ENCODE measurements around the gene PRDM4. TPM values are rescaled to one million over a fixed set of nuclear protein-coding genes. Genes with fewer than 3 reads are reported as not detected.

The PRDM4 gene
- polyA plus RNA-seq, 2 of the 4 experiments (the other 2 are of a cell fraction) = 14.6 to 31.6 TPM

DNA sequence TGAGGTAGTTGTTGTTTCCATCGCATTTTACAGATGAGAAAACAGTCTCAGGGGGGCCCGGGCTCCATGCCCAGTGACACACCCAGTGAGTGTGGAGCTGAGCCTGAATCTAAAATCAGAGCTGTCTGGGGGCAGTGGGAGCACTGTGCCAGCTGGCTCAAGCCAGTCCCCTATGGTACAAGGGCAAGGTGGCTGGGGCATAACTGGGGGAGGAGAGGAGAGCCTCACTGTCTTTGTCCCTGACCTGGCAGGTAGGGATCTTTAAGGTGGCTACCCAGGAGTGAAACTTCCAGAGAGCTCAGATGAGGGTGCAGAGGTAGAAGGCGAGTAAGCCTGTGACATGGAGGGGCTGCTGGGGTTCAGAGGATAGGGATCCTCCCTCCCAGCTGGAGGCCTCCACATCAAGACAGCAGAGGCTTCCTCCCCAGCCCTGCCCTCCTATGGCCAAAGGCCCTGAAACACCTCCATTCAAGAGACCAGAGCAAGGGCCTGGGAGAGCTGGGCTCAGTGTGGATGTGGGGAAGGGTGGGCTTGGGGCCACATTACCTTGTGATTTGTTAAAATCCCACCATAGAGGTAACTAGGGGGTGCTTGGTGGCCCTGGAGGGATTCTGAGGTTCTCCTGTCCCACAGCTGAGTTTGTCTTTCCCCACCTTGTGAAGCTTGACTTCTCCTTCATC is 46.7 kb upstream of the PRDM4 start:
- Histone ChIP-seq H3K4me2 (no peak overlapping the region), H3K4me3 (no peak overlapping the region), H3K27ac (no peak overlapping the region), H3K9me3 (no peaks in the 10 kb centered on the region), H3K4me1 (no peaks in the 10 kb centered on the region)
- POLR2A ChIA-PET = no interaction called here
- DNase-seq (ENCODE audit: low read depth in 1 of 2, low spot score in 1 of 2) (no peak), ATAC-seq (no peak), FAIRE-seq (no peak)
- 5% methylated on average over 3 of the region's 3 CpGs for WGBS (ENCODE audit: missing lambda C conversion rate)
- no peak for TF ChIP-seq ESRRA (IDR thresholded peaks at IDR 0.05; ENCODE audit: borderline replicate concordance, low read length)
- no peak for TF ChIP-seq HEYL (CRISPR knock-in tag; IDR thresholded peaks at IDR 0.05)
- no peak for TF ChIP-seq NPAS2 (CRISPR knock-in tag; IDR thresholded peaks at IDR 0.05; ENCODE audit: borderline replicate concordance)
- TF ChIP-seq, protein P1, sequence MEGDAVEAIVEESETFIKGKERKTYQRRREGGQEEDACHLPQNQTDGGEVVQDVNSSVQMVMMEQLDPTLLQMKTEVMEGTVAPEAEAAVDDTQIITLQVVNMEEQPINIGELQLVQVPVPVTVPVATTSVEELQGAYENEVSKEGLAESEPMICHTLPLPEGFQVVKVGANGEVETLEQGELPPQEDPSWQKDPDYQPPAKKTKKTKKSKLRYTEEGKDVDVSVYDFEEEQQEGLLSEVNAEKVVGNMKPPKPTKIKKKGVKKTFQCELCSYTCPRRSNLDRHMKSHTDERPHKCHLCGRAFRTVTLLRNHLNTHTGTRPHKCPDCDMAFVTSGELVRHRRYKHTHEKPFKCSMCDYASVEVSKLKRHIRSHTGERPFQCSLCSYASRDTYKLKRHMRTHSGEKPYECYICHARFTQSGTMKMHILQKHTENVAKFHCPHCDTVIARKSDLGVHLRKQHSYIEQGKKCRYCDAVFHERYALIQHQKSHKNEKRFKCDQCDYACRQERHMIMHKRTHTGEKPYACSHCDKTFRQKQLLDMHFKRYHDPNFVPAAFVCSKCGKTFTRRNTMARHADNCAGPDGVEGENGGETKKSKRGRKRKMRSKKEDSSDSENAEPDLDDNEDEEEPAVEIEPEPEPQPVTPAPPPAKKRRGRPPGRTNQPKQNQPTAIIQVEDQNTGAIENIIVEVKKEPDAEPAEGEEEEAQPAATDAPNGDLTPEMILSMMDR (IDR thresholded peaks at IDR 0.05) = no peak
- TF ChIP-seq KDM5A (IDR thresholded peaks at IDR 0.05) = no peak
- TF ChIP-seq, protein P2, sequence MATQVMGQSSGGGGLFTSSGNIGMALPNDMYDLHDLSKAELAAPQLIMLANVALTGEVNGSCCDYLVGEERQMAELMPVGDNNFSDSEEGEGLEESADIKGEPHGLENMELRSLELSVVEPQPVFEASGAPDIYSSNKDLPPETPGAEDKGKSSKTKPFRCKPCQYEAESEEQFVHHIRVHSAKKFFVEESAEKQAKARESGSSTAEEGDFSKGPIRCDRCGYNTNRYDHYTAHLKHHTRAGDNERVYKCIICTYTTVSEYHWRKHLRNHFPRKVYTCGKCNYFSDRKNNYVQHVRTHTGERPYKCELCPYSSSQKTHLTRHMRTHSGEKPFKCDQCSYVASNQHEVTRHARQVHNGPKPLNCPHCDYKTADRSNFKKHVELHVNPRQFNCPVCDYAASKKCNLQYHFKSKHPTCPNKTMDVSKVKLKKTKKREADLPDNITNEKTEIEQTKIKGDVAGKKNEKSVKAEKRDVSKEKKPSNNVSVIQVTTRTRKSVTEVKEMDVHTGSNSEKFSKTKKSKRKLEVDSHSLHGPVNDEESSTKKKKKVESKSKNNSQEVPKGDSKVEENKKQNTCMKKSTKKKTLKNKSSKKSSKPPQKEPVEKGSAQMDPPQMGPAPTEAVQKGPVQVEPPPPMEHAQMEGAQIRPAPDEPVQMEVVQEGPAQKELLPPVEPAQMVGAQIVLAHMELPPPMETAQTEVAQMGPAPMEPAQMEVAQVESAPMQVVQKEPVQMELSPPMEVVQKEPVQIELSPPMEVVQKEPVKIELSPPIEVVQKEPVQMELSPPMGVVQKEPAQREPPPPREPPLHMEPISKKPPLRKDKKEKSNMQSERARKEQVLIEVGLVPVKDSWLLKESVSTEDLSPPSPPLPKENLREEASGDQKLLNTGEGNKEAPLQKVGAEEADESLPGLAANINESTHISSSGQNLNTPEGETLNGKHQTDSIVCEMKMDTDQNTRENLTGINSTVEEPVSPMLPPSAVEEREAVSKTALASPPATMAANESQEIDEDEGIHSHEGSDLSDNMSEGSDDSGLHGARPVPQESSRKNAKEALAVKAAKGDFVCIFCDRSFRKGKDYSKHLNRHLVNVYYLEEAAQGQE (IDR thresholded peaks at IDR 0.05) = no peak
- TF ChIP-seq NR3C1 (IDR thresholded peaks at IDR 0.05) = no peak
- TF ChIP-seq HOXB13 (CRISPR knock-in tag; IDR thresholded peaks at IDR 0.05; ENCODE audit: low read depth) = no peak
- no peak for TF ChIP-seq NFE2L2 (conservative IDR thresholded peaks at IDR 0.05; ENCODE audit: low read length)
- TF ChIP-seq, protein P3, sequence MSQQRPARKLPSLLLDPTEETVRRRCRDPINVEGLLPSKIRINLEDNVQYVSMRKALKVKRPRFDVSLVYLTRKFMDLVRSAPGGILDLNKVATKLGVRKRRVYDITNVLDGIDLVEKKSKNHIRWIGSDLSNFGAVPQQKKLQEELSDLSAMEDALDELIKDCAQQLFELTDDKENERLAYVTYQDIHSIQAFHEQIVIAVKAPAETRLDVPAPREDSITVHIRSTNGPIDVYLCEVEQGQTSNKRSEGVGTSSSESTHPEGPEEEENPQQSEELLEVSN (IDR thresholded peaks at IDR 0.05; ENCODE audit: borderline replicate concordance, low read depth) = no peak
- TF ChIP-seq TP53 (CRISPR knock-in tag; IDR thresholded peaks at IDR 0.05) = no peak
- CTCF ChIA-PET = no interaction called here

DNA sequence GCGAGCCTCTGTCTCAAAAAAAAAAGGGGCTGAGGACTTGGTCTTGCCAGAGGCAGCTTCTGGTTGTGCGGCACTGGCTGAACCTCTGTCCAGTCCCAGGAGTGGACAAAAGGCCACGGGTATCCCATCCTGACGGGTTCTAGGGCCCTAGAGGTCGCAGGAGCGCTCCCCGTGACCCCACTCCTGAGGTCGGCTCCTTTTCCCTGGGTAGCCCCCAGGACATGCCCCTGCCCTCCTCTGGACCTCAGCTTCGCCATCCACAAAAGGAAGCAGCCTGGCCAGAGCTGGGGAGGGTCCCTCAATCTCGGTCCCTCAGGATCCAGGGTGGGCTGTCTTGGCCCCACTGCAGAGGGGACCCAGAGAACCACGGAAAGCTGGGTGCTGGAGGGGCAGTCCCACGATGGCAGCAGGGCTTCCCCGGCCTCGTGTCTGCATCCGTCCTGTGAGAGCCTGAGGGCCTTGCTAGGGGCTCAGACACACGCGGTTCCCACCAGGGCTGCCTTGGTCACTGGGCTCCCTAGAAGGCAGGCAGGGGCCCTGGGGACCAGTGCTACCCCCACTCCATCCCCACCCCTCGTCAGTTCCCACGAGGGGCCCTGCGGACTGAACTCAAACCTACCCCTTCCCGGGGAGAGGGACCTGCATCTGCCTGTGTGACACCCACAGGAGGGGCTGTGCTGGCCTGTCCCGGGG is 44.7 kb upstream of the PRDM4 start:
- POLR2A ChIA-PET = no interaction called here
- Histone ChIP-seq H3K27ac (no peak overlapping the region), H3K4me1 (no peaks in the 10 kb centered on the region), H3K9me3 (no peaks in the 10 kb centered on the region), H3K4me3 (no peak overlapping the region), H3K4me2 (no peak overlapping the region)
- DNase-seq (ENCODE audit: low read depth in 1 of 2, low spot score in 1 of 2) (no peak), ATAC-seq (no peak), FAIRE-seq (no peak)
- CTCF ChIA-PET = no interaction called here
- 38% methylated on average over 18 of the region's 22 CpGs for WGBS (ENCODE audit: missing lambda C conversion rate)
- no peak for TF ChIP-seq GATA3 (IDR thresholded peaks at IDR 0.05; ENCODE audit: borderline replicate concordance)
- no peak for TF ChIP-seq TFCP2L1 (CRISPR knock-in tag; IDR thresholded peaks at IDR 0.05)
- no peak for TF ChIP-seq ZFP36 (IDR thresholded peaks at IDR 0.05; ENCODE audit: borderline replicate concordance, partially characterized antibody)
- no peak for TF ChIP-seq ZC3H11A (IDR thresholded peaks at IDR 0.05)
- TF ChIP-seq, protein P3 (IDR thresholded peaks at IDR 0.05; ENCODE audit: borderline replicate concordance, low read depth) = no peak
- no peak for TF ChIP-seq RARB (CRISPR knock-in tag; IDR thresholded peaks at IDR 0.05)
- no peak for TF ChIP-seq CBX2 (IDR thresholded peaks at IDR 0.05; ENCODE audit: borderline replicate concordance, low read depth)
- TF ChIP-seq CEBPB (IDR thresholded peaks at IDR 0.05) = no peak
- TF ChIP-seq MYC (IDR thresholded peaks at IDR 0.05; ENCODE audit: borderline replicate concordance, low read length) = no peak
- TF ChIP-seq, protein P1 (IDR thresholded peaks at IDR 0.05) = no peak
- TF ChIP-seq, protein P4, sequence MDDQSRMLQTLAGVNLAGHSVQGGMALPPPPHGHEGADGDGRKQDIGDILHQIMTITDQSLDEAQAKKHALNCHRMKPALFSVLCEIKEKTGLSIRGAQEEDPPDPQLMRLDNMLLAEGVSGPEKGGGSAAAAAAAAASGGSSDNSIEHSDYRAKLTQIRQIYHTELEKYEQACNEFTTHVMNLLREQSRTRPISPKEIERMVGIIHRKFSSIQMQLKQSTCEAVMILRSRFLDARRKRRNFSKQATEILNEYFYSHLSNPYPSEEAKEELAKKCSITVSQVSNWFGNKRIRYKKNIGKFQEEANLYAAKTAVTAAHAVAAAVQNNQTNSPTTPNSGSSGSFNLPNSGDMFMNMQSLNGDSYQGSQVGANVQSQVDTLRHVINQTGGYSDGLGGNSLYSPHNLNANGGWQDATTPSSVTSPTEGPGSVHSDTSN (IDR thresholded peaks at IDR 0.05) = no peak
- no peak for TF ChIP-seq HOXA7 (CRISPR knock-in tag; IDR thresholded peaks at IDR 0.05)
- no peak for TF ChIP-seq HEYL (CRISPR knock-in tag; IDR thresholded peaks at IDR 0.05)
- no peak for TF ChIP-seq HOXB5 (CRISPR knock-in tag; IDR thresholded peaks at IDR 0.05)
- TF ChIP-seq NR3C1 (IDR thresholded peaks at IDR 0.05) = no peak
- no peak for TF ChIP-seq FOSL2 (IDR thresholded peaks at IDR 0.05)
- TF ChIP-seq FOSL2 (CRISPR knock-in tag; IDR thresholded peaks at IDR 0.05) = no peak
- no peak for TF ChIP-seq RFX5 (IDR thresholded peaks at IDR 0.05)

Data from A549 (cell line).